Lung (tissue), 12 donors: ENCODE measurements around the gene BIRC6. TPM values are rescaled to one million over a fixed set of nuclear protein-coding genes. Genes with fewer than 3 reads are reported as not detected.

Experiments used
- ATAC-seq: fragments of 200-7000 bp; cut with Tn5 transposase; one replicate; pipeline ENCODE4 v1.9.1; 2020; ENCODE audit warnings: moderate number of reproducible peaks; ENCODE audit not compliant: insufficient read depth, low FRiP score
- DNase-seq, 3 donors: peaks; one replicate each; pipeline ENCODE4 v3.0.0-alpha.2; 2013 to 2017
- H3K27ac ChIP-seq, 2 donors: one replicate each; pipeline ENCODE4 v1.5.1; 2013; ENCODE audit warnings: mild to moderate bottlenecking in 2 of 2, moderate library complexity in 2 of 2, control low read depth in 1 of 2, inconsistent platforms in 1 of 2, low read depth in 1 of 2, low read length in 1 of 2
- H3K27me3 ChIP-seq, 3 donors: one replicate each; pipeline ENCODE4 v1.5.1; 2013; ENCODE audit warnings: low read length in 2 of 3; ENCODE audit not compliant: control insufficient read depth in 3 of 3, insufficient read depth in 3 of 3
- H3K36me3 ChIP-seq, 4 donors: one replicate each; pipeline ENCODE4 v1.5.1; 2013; ENCODE audit warnings: low read length in 4 of 4, mild to moderate bottlenecking in 1 of 4, moderate library complexity in 1 of 4; ENCODE audit not compliant: control insufficient read depth in 4 of 4, insufficient read depth in 4 of 4
- H3K4me1 ChIP-seq, 5 donors: one replicate each; pipeline ENCODE4 v1.5.1; 2013; ENCODE audit warnings: low read length in 5 of 5, mild to moderate bottlenecking in 2 of 5, moderate library complexity in 1 of 5; ENCODE audit not compliant: control insufficient read depth in 5 of 5, insufficient read depth in 5 of 5
- H3K4me3 ChIP-seq: one replicate; pipeline ENCODE4 v1.5.1; 2013; ENCODE audit warnings: mild to moderate bottlenecking, control low read depth, moderate library complexity
- H3K9ac ChIP-seq, 2 donors: one replicate each; pipeline ENCODE4 v1.5.1; 2013; ENCODE audit warnings: low read length in 2 of 2, control low read depth in 1 of 2; ENCODE audit not compliant: insufficient read depth in 1 of 2
- H3K9me3 ChIP-seq, 4 donors: one replicate each; pipeline ENCODE4 v1.5.1; 2013; ENCODE audit warnings: low read length in 3 of 4, mild to moderate bottlenecking in 1 of 4, moderate library complexity in 1 of 4; ENCODE audit not compliant: control insufficient read depth in 4 of 4, insufficient read depth in 3 of 4
- CTCF ChIP-seq: IDR thresholded peaks from 2 replicates; pipeline ENCODE4 v1.5.1; 2012; ENCODE audit warnings: mild to moderate bottlenecking; ENCODE audit errors: control extremely low read depth, extremely low read depth
- WGBS, 2 donors: extraction: QIAGEN DNeasy Blood & Tissue Kit; methylation state at CpG; one replicate each; pipeline ENCODE4 v1.1.7; 2013; 5-methylcytosine and 5-hydroxymethylcytosine counted together
- polyA plus RNA-seq, 2 donors: library from polyadenylated mRNA; stranded (reverse); fragments of 200-250 nt; gene quantifications; one replicate each; pipeline ENCODE4 v1.2.1, GENCODE V29; 2013
- total RNA-seq, 2 donors: library from RNA; depleted of rRNA in 1 of 2; stranded (reverse); fragments of >200 nt in 1 of 2; gene quantifications; one replicate each; pipeline ENCODE4 v1.2.1, GENCODE V29; 2014 to 2021
- donor health status: control.
- donor health status: control.
- donor health status: Bipolar disorder and iron deficiency.
- donor health status: healthy.
- donor health status: DM: yes; HTN: yes; CAD: no.

The BIRC6 gene
- total and polyA plus RNA-seq, 4 donors, result 12.2 to 229 (median 51.5) TPM

GRCh38 chr2:32495139-32495538, 138.3 kb downstream of the BIRC6 start:
- Histone ChIP-seq H3K27ac (no peak overlapping the region), H3K27me3 (no peaks in the 10 kb centered on the region), H3K4me1 (no peaks in the 10 kb centered on the region), H3K9me3 (no peaks in the 10 kb centered on the region), H3K36me3 (peaks cover 10 to 22% (median 15%) of the 10 kb centered on the region in 4 donors), H3K9ac (no peak overlapping the region), H3K4me3 (no peak overlapping the region)
- ATAC-seq (no peak), DNase-seq (no peak)
- 77 to 80% methylated on average over 2 of the region's 2 CpGs for WGBS, 2 donors
- TF ChIP-seq CTCF, result no peak

GRCh38 chr2:32496662-32497061, 139.8 kb downstream of the BIRC6 start:
- no peak overlapping the region for H3K4me3 ChIP-seq
- H3K27ac ChIP-seq, result no peak overlapping the region
- H3K36me3 ChIP-seq, result peaks cover 12 to 19% (median 17%) of the 10 kb centered on the region in 4 donors
- H3K27me3 ChIP-seq, result no peaks in the 10 kb centered on the region
- H3K4me1 ChIP-seq, result no peaks in the 10 kb centered on the region
- no peak overlapping the region for H3K9ac ChIP-seq
- DNase-seq, result no peak
- 38 to 57% methylated on average over 3 of the region's 3 CpGs for WGBS, 2 donors
- ATAC-seq, result no peak
- no peaks in the 10 kb centered on the region for H3K9me3 ChIP-seq
- TF ChIP-seq CTCF, result no peak

GRCh38 chr2:32498306-32498705, 141.5 kb downstream of the BIRC6 start:
- no peaks in the 10 kb centered on the region for H3K9me3 ChIP-seq
- H3K4me3 ChIP-seq, result no peak overlapping the region
- no peak overlapping the region for H3K27ac ChIP-seq
- H3K27me3 ChIP-seq, result no peaks in the 10 kb centered on the region
- no peaks in the 10 kb centered on the region for H3K4me1 ChIP-seq
- TF ChIP-seq CTCF, result no peak
- no peak for DNase-seq
- WGBS, 2 donors, result 93 to 94% methylated on average over 6 of the region's 6 CpGs
- no peak for ATAC-seq
- no peak overlapping the region for H3K9ac ChIP-seq
- H3K36me3 ChIP-seq, result peaks cover 12 to 26% (median 17%) of the 10 kb centered on the region in 4 donors

- no peaks in the 10 kb centered on the region for H3K27me3 ChIP-seq
- no peak overlapping the region for H3K9ac ChIP-seq
- H3K4me3 ChIP-seq, result no peak overlapping the region
- H3K27ac ChIP-seq, result no peak overlapping the region
- H3K36me3 ChIP-seq, result peaks cover 17 to 40% (median 20%) of the 10 kb centered on the region in 4 donors
- H3K4me1 ChIP-seq, result no peaks in the 10 kb centered on the region
- no peak for TF ChIP-seq CTCF
- no peak for DNase-seq
- H3K9me3 ChIP-seq, result no peaks in the 10 kb centered on the region
- no peak for ATAC-seq
- 94 to 97% methylated on average over 2 of the region's 2 CpGs for whole genome bisulfite sequencing, 2 donors
Observed at GRCh38 chr2:32502941-32503340, 146.1 kb downstream of the BIRC6 start.
